Caco-2 (cell line): Measurements from ENCODE around the gene MED26. TPM values are rescaled to one million over a fixed set of nuclear protein-coding genes. Genes with fewer than 3 reads are reported as not detected.
A peak's percentile ranks its signal among the peaks of the same experiment; 100 is the strongest.

Source experiments
- BruUV-seq: library from RNA; stranded (reverse); fragments of 400-500 nt; replicated peaks from 2 replicates; lab custom pipeline; 2021; lab: Mats Ljungman, UMichigan
- CTCF ChIA-PET: fragments of 300-600 bp; sonication (Branson Sonifier 250); formaldehyde crosslinking; loops from one replicate; lab custom pipeline; 2022; ENCODE audit warnings: antibody characterized with exemption; lab: Charles Lee
- POLR2A ChIA-PET: fragments of 300-600 bp; sonication (Branson Sonifier 250); formaldehyde crosslinking; loops from one replicate; lab custom pipeline; 2022; ENCODE audit warnings: antibody characterized with exemption; lab: Charles Lee
- DNase-seq, 2 experiments: peaks; one replicate each; pipeline versions ENCODE4 v3.0.0 to v3.0.0-alpha.2; 2020 to 2022
- H3K27me3 ChIP-seq: replicated peaks from 2 replicates; pipeline ENCODE4 v1.6.0; 2011; ENCODE audit warnings: low read length; ENCODE audit not compliant: control insufficient read depth, insufficient read depth
- H3K36me3 ChIP-seq: 2 replicates; pipeline ENCODE4 v1.5.1; 2011; ENCODE audit warnings: low read length; ENCODE audit not compliant: control insufficient read depth, insufficient read depth
- H3K4me1 ChIP-seq: fragments of 250-450 bp; sonication (Bioruptor Pico); 2 replicates; pipeline ENCODE4 v1.5.1; 2020; ENCODE audit warnings: mild to moderate bottlenecking
- H3K4me3 ChIP-seq: 2 replicates; pipeline ENCODE4 v1.5.1; 2011; ENCODE audit warnings: low read depth, mild to moderate bottlenecking, control low read depth, low read length
- H3K9me3 ChIP-seq: fragments of 250-450 bp; sonication (Bioruptor Pico); 2 replicates; pipeline ENCODE4 v1.5.1; 2020; ENCODE audit warnings: mild to moderate bottlenecking, moderate library complexity
- H3K27ac Mint-ChIP-seq: one replicate; pipeline ENCODE4 v1.8.0; 2022; ENCODE audit warnings: mixed read lengths; ENCODE audit not compliant: unreplicated experiment
- H3K27me3 Mint-ChIP-seq: one replicate; pipeline ENCODE4 v1.8.0; 2022; ENCODE audit warnings: mixed read lengths; ENCODE audit not compliant: insufficient read depth, unreplicated experiment
- H3K36me3 Mint-ChIP-seq: one replicate; pipeline ENCODE4 v1.8.0; 2022; ENCODE audit warnings: mild to moderate bottlenecking, mixed read lengths; ENCODE audit not compliant: insufficient read depth, unreplicated experiment
- H3K4me1 Mint-ChIP-seq: one replicate; pipeline ENCODE4 v1.8.0; 2022; ENCODE audit warnings: low read depth, mixed read lengths; ENCODE audit not compliant: unreplicated experiment
- H3K4me3 Mint-ChIP-seq: one replicate; pipeline ENCODE4 v1.8.0; 2022; ENCODE audit warnings: mild to moderate bottlenecking, moderate library complexity, mixed read lengths; ENCODE audit not compliant: unreplicated experiment
- H3K9me3 Mint-ChIP-seq: one replicate; pipeline ENCODE4 v1.8.0; 2022; ENCODE audit warnings: mixed read lengths; ENCODE audit not compliant: unreplicated experiment
- CTCF ChIP-seq, 2 experiments: fragments of 200-600 bp in 1 of 2; IDR thresholded peaks; 1 replicate in 1 of 2; 2 replicates in 1 of 2; pipeline versions ENCODE4 v1.5.1 to v1.8.0; 2011 to 2022; ENCODE audit warnings: antibody characterized with exemption in 1 of 2, control low read depth in 1 of 2, inconsistent platforms in 1 of 2, low read depth in 1 of 2, low read length in 1 of 2, mild to moderate bottlenecking in 1 of 2, moderate library complexity in 1 of 2; ENCODE audit not compliant: insufficient read depth in 1 of 2, severe bottlenecking in 1 of 2, unreplicated experiment in 1 of 2
- intact Hi-C: fragments of 100-400 bp; cut with micrococcal nuclease; formaldehyde crosslinking; loops from one replicate; pipeline ENCODE4 v1.10.0; 2022; ENCODE audit not compliant: unreplicated experiment
- total RNA-seq: library from RNA; stranded (reverse); gene quantifications from 2 replicates; pipeline ENCODE4 v1.2.3, GENCODE V29; 2022

The MED26 gene
- total RNA-seq, 1 experiment from 2014 or later = 11.4 TPM

GRCh38 chr19:16631465-16631864 is 3.5 kb upstream of the MED26 start:
- no peak for TF ChIP-seq CTCF (IDR thresholded peaks at IDR 0.05; ENCODE audit: insufficient read depth in 1 of 2, low read depth in 1 of 2, low read length in 1 of 2, severe bottlenecking in 1 of 2, unreplicated experiment in 1 of 2)
- no peaks in the 10 kb centered on the region for H3K27me3 Mint-ChIP-seq
- POLR2A ChIA-PET = no interaction called here
- H3K9me3 Mint-ChIP-seq = no peaks in the 10 kb centered on the region
- CTCF ChIA-PET = no interaction called here
- DNase-seq = no peak
- BruUV-seq = no TSS peak
- no peaks in the 10 kb centered on the region for H3K27me3 ChIP-seq
- H3K4me1 Mint-ChIP-seq = peaks cover 5% of the 10 kb centered on the region
- H3K4me1 ChIP-seq = no peaks in the 10 kb centered on the region
- H3K27ac Mint-ChIP-seq = no peak overlapping the region
- no peak overlapping the region for H3K4me3 ChIP-seq
- H3K36me3 ChIP-seq = no peaks in the 10 kb centered on the region; the same call in 1 of the 2 replicates
- peaks cover 49% of the 10 kb centered on the region for H3K36me3 Mint-ChIP-seq
- no peak overlapping the region for H3K4me3 Mint-ChIP-seq
- H3K9me3 ChIP-seq = no peaks in the 10 kb centered on the region
- intact Hi-C loops = no loop called here

- Histone ChIP-seq H3K27me3 (no peaks in the 10 kb centered on the region), H3K9me3 (no peaks in the 10 kb centered on the region), H3K4me3 (peak overlapping the region; percentile 97), H3K36me3 (peaks cover 2% of the 10 kb centered on the region), H3K4me1 (no peaks in the 10 kb centered on the region)
- Mint-ChIP-seq H3K4me3 (peak overlapping the region; percentile 84), H3K27ac (peak overlapping the region; percentile 87), H3K27me3 (no peaks in the 10 kb centered on the region), H3K9me3 (no peaks in the 10 kb centered on the region), H3K36me3 (peaks cover 46% of the 10 kb centered on the region), H3K4me1 (peaks cover 13% of the 10 kb centered on the region)
- ChIA-PET CTCF (interaction anchor here (0.6 to 1.3 kb wide), 2 partner anchors 9 to 47 kb away, joined by 3 read pairs; no protein-coding TSS in a partner anchor), POLR2A (interaction anchor here (0.7 to 1.0 kb wide), 2 partner anchors 45 to 61 kb away, joined by 3 to 5 read pairs; no protein-coding TSS in a partner anchor)
- no peak for TF ChIP-seq CTCF (IDR thresholded peaks at IDR 0.05; ENCODE audit: insufficient read depth in 1 of 2, low read depth in 1 of 2, low read length in 1 of 2, severe bottlenecking in 1 of 2, unreplicated experiment in 1 of 2)
- TSS peak; percentile 83 for BruUV-seq
- peak in 1 of 2 experiments; percentile 11 for DNase-seq
- intact Hi-C loops = loop anchor here (2.0 kb wide), 3 partner anchors 32 to 64 kb away; partner anchors contain the start of genes SLC35E1, SMIM7 and TMEM38A
Measured at GRCh38 chr19:16628984-16629691, 1.1 kb upstream of the MED26 start.

GRCh38 chr19:16627928-16628182 is 149 bp downstream of the MED26 start:
- H3K4me1 ChIP-seq = no peaks in the 10 kb centered on the region
- H3K36me3 Mint-ChIP-seq = peaks cover 47% of the 10 kb centered on the region
- no peaks in the 10 kb centered on the region for H3K27me3 Mint-ChIP-seq
- CTCF ChIA-PET = interaction anchor here (1.3 kb wide), 1 partner anchor 10 kb away, joined by 3 read pairs; no protein-coding TSS in a partner anchor
- DNase-seq = no peak
- no peaks in the 10 kb centered on the region for H3K9me3 Mint-ChIP-seq
- no peak overlapping the region for H3K27ac Mint-ChIP-seq
- TF ChIP-seq CTCF (IDR thresholded peaks at IDR 0.05; ENCODE audit: insufficient read depth in 1 of 2, low read depth in 1 of 2, low read length in 1 of 2, severe bottlenecking in 1 of 2, unreplicated experiment in 1 of 2) = no peak
- POLR2A ChIA-PET = interaction anchor here (0.6 to 1.0 kb wide), 3 partner anchors 33 to 131 kb away, joined by 3 to 9 read pairs (median 3); partner anchors contain the start of gene SLC35E1
- intact Hi-C loops = loop anchor here (2.0 kb wide), 3 partner anchors 33 to 63 kb away; partner anchors contain the start of genes SLC35E1, SMIM7 and TMEM38A
- no TSS peak for BruUV-seq
- H3K27me3 ChIP-seq = no peaks in the 10 kb centered on the region
- H3K9me3 ChIP-seq = no peaks in the 10 kb centered on the region
- H3K4me3 ChIP-seq = peak overlapping the region; percentile 99
- peak overlapping the region; percentile 84 for H3K4me3 Mint-ChIP-seq
- H3K4me1 Mint-ChIP-seq = peaks cover 13% of the 10 kb centered on the region
- H3K36me3 ChIP-seq = peaks cover 2% of the 10 kb centered on the region
